Mesothelial cell of epicardium (in vitro differentiated cells): ENCODE measurements around the gene SMOC2. TPM values are rescaled to one million over a fixed set of nuclear protein-coding genes. Genes with fewer than 3 reads are reported as not detected.

Experiments
- DNase-seq, 2 experiments: peaks; one replicate each; pipeline ENCODE4 v3.0.0; 2021; ENCODE audit warnings: low spot score in 2 of 2; ENCODE audit not compliant: unreplicated experiment in 2 of 2
- H3K27ac Mint-ChIP-seq: 2 replicates; pipeline ENCODE4 v1.8.0; 2021; ENCODE audit warnings: mixed read lengths
- H3K27me3 Mint-ChIP-seq: 2 replicates; pipeline ENCODE4 v1.8.0; 2021; ENCODE audit warnings: low read depth, mixed read lengths
- H3K36me3 Mint-ChIP-seq: 2 replicates; pipeline ENCODE4 v1.8.0; 2021; ENCODE audit warnings: mixed read lengths
- H3K4me1 Mint-ChIP-seq: 2 replicates; pipeline ENCODE4 v1.8.0; 2021; ENCODE audit warnings: mixed read lengths
- H3K4me3 Mint-ChIP-seq: 2 replicates; pipeline ENCODE4 v1.8.0; 2021; ENCODE audit warnings: mild to moderate bottlenecking, moderate library complexity, mixed read lengths
- H3K9me3 Mint-ChIP-seq: 2 replicates; pipeline ENCODE4 v1.8.0; 2021; ENCODE audit warnings: mixed read lengths
- total RNA-seq: library from RNA; stranded (reverse); gene quantifications from 3 replicates; pipeline ENCODE4 v1.2.1, GENCODE V29; 2021
- TF ChIP-seq, protein P1 (sequence below): fragments of 200-600 bp; sonication (generic); IDR thresholded peaks from one replicate; pipeline ENCODE4 v1.5.0; 2021; ENCODE audit warnings: antibody characterized with exemption; ENCODE audit not compliant: unreplicated experiment

Gene SMOC2
- total RNA-seq, 1 donor from 2014 or later = 4.4 TPM

DNA sequence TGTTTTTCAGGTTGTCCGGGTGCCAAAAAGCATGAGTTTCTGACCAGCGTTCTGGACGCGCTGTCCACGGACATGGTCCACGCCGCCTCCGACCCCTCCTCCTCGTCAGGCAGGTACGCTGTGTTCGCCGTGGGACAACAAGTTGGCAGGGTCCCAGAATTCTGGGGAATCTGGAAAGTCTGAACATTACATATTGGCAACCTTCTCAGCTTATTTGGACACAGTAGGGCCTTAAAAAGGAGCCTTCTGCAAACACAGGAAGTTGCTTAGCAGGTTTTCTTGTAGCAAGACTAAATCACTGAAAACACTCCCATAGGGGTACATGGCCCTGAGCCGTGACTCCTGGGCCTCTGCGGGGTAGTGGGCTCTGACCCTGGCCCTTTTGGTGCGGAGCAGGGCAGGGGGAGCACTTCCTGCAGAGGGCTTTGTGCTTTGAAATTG lies 209.7 kb downstream of the SMOC2 start:
- H3K27me3 Mint-ChIP-seq = peaks cover 4% of the 10 kb centered on the region
- TF ChIP-seq, protein P1, sequence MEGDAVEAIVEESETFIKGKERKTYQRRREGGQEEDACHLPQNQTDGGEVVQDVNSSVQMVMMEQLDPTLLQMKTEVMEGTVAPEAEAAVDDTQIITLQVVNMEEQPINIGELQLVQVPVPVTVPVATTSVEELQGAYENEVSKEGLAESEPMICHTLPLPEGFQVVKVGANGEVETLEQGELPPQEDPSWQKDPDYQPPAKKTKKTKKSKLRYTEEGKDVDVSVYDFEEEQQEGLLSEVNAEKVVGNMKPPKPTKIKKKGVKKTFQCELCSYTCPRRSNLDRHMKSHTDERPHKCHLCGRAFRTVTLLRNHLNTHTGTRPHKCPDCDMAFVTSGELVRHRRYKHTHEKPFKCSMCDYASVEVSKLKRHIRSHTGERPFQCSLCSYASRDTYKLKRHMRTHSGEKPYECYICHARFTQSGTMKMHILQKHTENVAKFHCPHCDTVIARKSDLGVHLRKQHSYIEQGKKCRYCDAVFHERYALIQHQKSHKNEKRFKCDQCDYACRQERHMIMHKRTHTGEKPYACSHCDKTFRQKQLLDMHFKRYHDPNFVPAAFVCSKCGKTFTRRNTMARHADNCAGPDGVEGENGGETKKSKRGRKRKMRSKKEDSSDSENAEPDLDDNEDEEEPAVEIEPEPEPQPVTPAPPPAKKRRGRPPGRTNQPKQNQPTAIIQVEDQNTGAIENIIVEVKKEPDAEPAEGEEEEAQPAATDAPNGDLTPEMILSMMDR = no peak
- H3K4me1 Mint-ChIP-seq = peaks cover 34% of the 10 kb centered on the region
- no peak overlapping the region for H3K4me3 Mint-ChIP-seq
- H3K9me3 Mint-ChIP-seq = no peaks in the 10 kb centered on the region
- H3K27ac Mint-ChIP-seq = peak overlapping the region; percentile 39
- H3K36me3 Mint-ChIP-seq = no peaks in the 10 kb centered on the region
- DNase-seq = no peak

DNA sequence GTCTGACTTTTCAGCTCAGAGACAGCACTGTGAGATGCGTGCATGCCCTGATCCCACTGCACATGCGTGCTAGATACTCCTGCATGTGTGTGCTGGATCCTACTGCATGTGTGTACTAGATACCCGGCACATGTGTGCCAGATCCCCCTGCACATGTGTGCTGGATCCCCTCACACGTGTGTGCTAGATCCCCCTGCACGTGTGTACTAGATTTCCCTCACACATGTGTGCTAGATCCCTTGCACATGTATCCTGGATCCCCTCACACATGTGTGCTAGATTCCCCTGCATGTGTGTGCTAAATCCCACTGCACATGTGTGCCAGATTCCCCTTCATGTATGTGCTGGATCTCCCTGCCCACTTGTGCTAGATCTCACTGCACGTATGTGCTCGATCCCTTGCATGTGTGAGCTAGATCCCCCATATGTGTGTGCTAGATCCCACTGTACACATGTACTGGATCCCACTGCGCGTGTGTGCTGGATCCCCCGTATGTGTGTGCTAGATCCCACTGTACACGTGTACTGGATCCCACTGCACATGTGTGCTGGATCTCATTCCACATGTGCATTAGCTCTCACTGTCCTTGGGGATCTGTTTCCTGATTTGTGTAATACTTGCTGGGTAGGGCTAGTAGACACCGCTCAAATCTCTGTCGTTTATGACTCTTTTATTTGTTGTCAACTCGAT lies 214.6 kb downstream of the SMOC2 start:
- Mint-ChIP-seq H3K36me3 (no peaks in the 10 kb centered on the region), H3K27ac (no peak overlapping the region), H3K4me3 (no peak overlapping the region), H3K4me1 (peaks cover 9% of the 10 kb centered on the region), H3K9me3 (peaks cover 15% of the 10 kb centered on the region), H3K27me3 (peaks cover 1% of the 10 kb centered on the region)
- TF ChIP-seq, protein P1 = no peak
- no peak for DNase-seq

DNA sequence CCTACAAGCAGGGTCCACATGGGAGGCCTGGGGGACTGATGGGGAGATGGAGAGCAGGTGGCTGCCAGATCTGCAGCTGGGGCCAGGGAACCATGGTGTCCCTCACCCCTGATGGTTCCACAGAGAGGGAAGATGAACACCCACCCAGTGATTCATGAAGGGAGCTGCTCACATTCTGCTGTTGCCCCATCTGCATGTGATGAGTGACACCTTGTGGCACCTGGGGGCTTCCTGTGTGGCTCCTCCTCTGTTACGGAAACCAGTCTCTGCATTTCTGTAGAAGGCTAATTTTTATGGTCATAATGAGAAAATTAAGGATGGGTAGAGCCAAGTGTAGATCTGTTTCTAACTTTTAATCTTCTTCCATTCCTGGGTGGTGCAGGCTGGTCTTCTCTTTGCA lies 217.1 kb downstream of the SMOC2 start:
- no peaks in the 10 kb centered on the region for H3K4me1 Mint-ChIP-seq
- H3K36me3 Mint-ChIP-seq = no peaks in the 10 kb centered on the region
- DNase-seq = no peak
- TF ChIP-seq, protein P1 = no peak
- no peak overlapping the region for H3K27ac Mint-ChIP-seq
- peaks cover 15% of the 10 kb centered on the region for H3K9me3 Mint-ChIP-seq
- H3K4me3 Mint-ChIP-seq = no peak overlapping the region
- H3K27me3 Mint-ChIP-seq = peaks cover 3% of the 10 kb centered on the region

DNA sequence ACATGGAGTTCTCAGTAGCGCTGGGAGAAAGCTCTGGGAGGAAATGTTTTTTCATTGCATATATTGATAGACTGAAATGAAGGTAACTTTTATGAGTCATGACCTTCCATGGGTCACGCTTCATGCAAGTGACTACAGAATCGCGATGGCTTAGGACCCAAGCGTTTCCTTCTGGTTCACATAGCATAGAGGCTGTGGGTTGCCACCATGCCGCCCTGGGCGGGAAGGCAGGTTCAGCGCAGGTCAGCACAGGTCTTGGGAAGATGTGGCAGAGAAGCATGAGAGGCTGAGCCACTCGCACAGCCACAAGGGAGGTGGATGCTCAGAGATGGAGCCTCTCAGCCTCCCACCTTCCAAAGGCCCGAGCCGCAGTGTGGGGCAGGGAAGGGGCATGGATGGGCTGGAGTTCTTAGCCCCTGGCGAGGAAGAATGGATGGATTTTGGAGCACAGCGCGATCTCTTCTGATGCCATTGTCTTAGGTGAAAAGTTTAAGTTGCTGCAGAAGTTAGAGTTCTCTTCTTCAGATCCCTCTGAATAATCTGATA lies 219.5 kb downstream of the SMOC2 start:
- Mint-ChIP-seq H3K36me3 (no peaks in the 10 kb centered on the region), H3K4me1 (peaks cover 9% of the 10 kb centered on the region), H3K9me3 (peaks cover 15% of the 10 kb centered on the region), H3K27me3 (peaks cover 6% of the 10 kb centered on the region), H3K27ac (no peak overlapping the region), H3K4me3 (no peak overlapping the region)
- TF ChIP-seq, protein P1 = no peak
- DNase-seq = no peak

DNA sequence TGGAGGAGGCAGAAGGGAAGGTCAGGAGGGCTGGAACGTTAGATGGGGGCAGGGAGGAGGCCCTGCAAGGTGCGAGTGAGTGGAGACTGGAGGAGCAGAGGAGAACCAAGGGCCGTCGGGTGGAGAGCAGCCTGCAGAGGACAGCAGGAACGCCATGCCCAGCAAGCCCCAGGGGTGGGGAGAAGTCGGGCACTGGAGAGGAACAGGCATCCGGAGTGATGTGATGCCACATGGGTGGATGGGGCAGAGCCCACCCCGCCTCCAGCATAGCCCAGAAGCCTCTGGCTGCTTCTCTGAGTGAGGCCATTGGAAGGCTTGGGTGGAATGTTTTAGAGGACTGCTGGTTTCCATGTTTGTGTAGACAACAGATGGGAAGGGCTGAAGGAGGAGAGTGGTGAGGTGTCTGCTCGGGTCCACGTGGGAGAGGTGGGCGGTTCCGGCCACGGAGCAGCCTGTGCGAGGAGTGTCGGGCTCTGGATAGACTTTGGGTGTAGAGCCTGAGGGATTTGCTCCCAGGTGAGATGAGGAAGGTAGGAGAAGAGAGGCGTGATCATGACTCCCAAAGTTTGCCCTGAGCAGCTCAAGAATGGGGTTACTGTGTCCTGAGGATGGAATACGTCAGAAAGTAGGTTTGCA lies 221.4 kb downstream of the SMOC2 start:
- H3K27ac Mint-ChIP-seq = no peak overlapping the region
- TF ChIP-seq, protein P1 = no peak

More for the DNA sequence above, 221.4 kb downstream of the SMOC2 start:
- H3K4me3 Mint-ChIP-seq = no peak overlapping the region
- peaks cover 23% of the 10 kb centered on the region for H3K4me1 Mint-ChIP-seq
- no peaks in the 10 kb centered on the region for H3K36me3 Mint-ChIP-seq
- H3K9me3 Mint-ChIP-seq = peaks cover 14% of the 10 kb centered on the region
- no peak for DNase-seq
- H3K27me3 Mint-ChIP-seq = peaks cover 6% of the 10 kb centered on the region
